ENCODE results near the gene ZNF844. TPM values are rescaled to one million over a fixed set of nuclear protein-coding genes. Genes with fewer than 3 reads are reported as not detected.
"Not testable (repeated sequence)": the region's sequence is repeated elsewhere in the genome, so short reads cannot be mapped to it uniquely, and the experiment has no call there.

ZNF844 gene
- total and polyA plus RNA-seq, 2 experiments from 2014 or later: 1.7 to 4.2 TPM

GRCh38 chr19:12093777-12094176, 29.2 kb downstream of the ZNF844 start:
- Histone ChIP-seq H3K27me3 (replicated peaks; ENCODE audit: insufficient read depth) (no peaks in the 10 kb centered on the region), H3K36me3 (ENCODE audit: low read depth) (no peaks in the 10 kb centered on the region), H3K4me1 (ENCODE audit: insufficient read depth) (peaks cover 5% of the 10 kb centered on the region; the same call in 1 of the 2 replicates), H3K9me2 (ENCODE audit: insufficient read depth) (no peaks in the 10 kb centered on the region), H3F3A (ENCODE audit: insufficient read depth) (peaks cover 9% of the 10 kb centered on the region; the same call in 1 of the 2 replicates), H3K79me2 (ENCODE audit: insufficient read depth) (peaks cover 51% of the 10 kb centered on the region), H2AFZ (no peak overlapping the region), H3K27ac (no peak overlapping the region), H3K4me2 (ENCODE audit: unreplicated experiment) (no peak overlapping the region), H3K9ac (no peak overlapping the region), H3K4me3 (no peak overlapping the region), H3K9me3 (ENCODE audit: low read depth) (no peaks in the 10 kb centered on the region), H4K20me1 (ENCODE audit: insufficient read depth) (no peaks in the 10 kb centered on the region)
- in situ Hi-C loops (cut with MboI): no loop called here
- no peak for DNase-seq
- no peak for TF ChIP-seq EZH2phosphoT487 (IDR thresholded peaks at IDR 0.05; ENCODE audit: insufficient read depth, low read depth)
- TF ChIP-seq EZH2 (IDR thresholded peaks at IDR 0.05; ENCODE audit: insufficient read depth, poor library complexity, severe bottlenecking): no peak
- WGBS, 2 experiments (ENCODE audit: low coverage in 1 of 2, low lambda C conversion rate in 2 of 2, missing lambda C conversion rate in 2 of 2): 88 to 90% methylated on average over 3 of the region's 3 CpGs

DNA sequence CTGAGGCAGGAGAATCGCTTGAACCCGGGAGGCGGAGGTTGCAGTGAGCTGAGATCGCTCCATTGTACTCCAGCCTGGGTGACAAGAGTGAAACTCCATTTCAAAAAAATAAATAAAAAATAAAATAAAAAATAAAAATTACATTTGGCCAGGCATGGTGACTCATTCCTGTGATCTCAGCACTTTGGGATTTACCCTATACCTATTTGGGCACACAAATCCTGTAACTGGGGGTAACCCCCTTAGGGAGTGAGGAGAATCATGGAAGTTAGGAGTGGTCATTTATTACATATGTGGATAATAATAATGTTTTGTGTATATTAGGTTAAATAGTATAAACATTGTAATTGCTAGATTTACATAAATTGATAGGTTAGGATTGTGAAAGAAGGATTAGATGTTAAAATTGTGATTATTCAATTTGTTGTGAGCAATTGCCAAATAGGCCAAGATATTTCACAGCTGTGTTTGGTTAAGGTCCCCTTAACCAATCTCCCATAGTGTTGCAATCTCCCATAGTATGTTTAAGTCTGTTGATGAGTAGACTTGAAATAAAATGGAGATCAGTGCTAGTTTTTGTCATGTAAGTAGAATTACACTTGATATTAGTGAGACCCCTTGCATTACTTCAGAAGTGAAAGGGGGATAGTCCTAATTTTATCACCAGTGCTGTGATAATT, 30.7 kb downstream of the ZNF844 start:
- no peak overlapping the region for H2AFZ ChIP-seq
- H3K4me1 ChIP-seq (ENCODE audit: insufficient read depth): peaks cover 5% of the 10 kb centered on the region; the same call in 1 of the 2 replicates
- in situ Hi-C loops (cut with MboI): no loop called here
- H3K36me3 ChIP-seq (ENCODE audit: low read depth): no peaks in the 10 kb centered on the region
- peaks cover 9% of the 10 kb centered on the region; the same call in 1 of the 2 replicates for H3F3A ChIP-seq (ENCODE audit: insufficient read depth)
- H4K20me1 ChIP-seq (ENCODE audit: insufficient read depth): no peaks in the 10 kb centered on the region
- WGBS, 2 experiments (ENCODE audit: low coverage in 1 of 2, low lambda C conversion rate in 2 of 2, missing lambda C conversion rate in 2 of 2): 97 to 98% methylated on average over 4 of the region's 4 CpGs
- no peak overlapping the region for H3K4me2 ChIP-seq (ENCODE audit: unreplicated experiment)
- no peak overlapping the region for H3K4me3 ChIP-seq
- H3K79me2 ChIP-seq (ENCODE audit: insufficient read depth): peaks cover 61% of the 10 kb centered on the region
- H3K9me2 ChIP-seq (ENCODE audit: insufficient read depth): no peaks in the 10 kb centered on the region
- peak; percentile 65 for DNase-seq
- H3K27me3 ChIP-seq (replicated peaks; ENCODE audit: insufficient read depth): no peaks in the 10 kb centered on the region
- TF ChIP-seq EZH2phosphoT487 (IDR thresholded peaks at IDR 0.05; ENCODE audit: insufficient read depth, low read depth): no peak
- TF ChIP-seq EZH2 (IDR thresholded peaks at IDR 0.05; ENCODE audit: insufficient read depth, poor library complexity, severe bottlenecking): no peak
- 0 out of 2 replicates have a peak overlapping the region, but pooled peaks have one; percentile 2 for H3K27ac ChIP-seq
- no peaks in the 10 kb centered on the region for H3K9me3 ChIP-seq (ENCODE audit: low read depth)
- no peak overlapping the region for H3K9ac ChIP-seq

GRCh38 chr19:12098040-12098439, 33.5 kb downstream of the ZNF844 start:
- H3K4me1 ChIP-seq (ENCODE audit: insufficient read depth): peaks cover 5% of the 10 kb centered on the region; the same call in 1 of the 2 replicates
- no peak overlapping the region for H2AFZ ChIP-seq
- no peaks in the 10 kb centered on the region for H3K27me3 ChIP-seq (replicated peaks; ENCODE audit: insufficient read depth)
- 93 to 94% methylated on average over 9 of the region's 9 CpGs for WGBS, 2 experiments (ENCODE audit: low coverage in 1 of 2, low lambda C conversion rate in 2 of 2, missing lambda C conversion rate in 2 of 2)
- in situ Hi-C loops (cut with MboI): no loop called here
- H3K4me3 ChIP-seq: no peak overlapping the region
- peaks cover 59% of the 10 kb centered on the region for H3K79me2 ChIP-seq (ENCODE audit: insufficient read depth)
- H3K9ac ChIP-seq: no peak overlapping the region
- no peaks in the 10 kb centered on the region for H4K20me1 ChIP-seq (ENCODE audit: insufficient read depth)
- 0 out of 2 replicates have a peak, but pooled peaks cover 9% of the 10 kb centered on the region for H3F3A ChIP-seq (ENCODE audit: insufficient read depth)
- no peak for TF ChIP-seq EZH2phosphoT487 (IDR thresholded peaks at IDR 0.05; ENCODE audit: insufficient read depth, low read depth)
- no peak for TF ChIP-seq EZH2 (IDR thresholded peaks at IDR 0.05; ENCODE audit: insufficient read depth, poor library complexity, severe bottlenecking)
- no peak overlapping the region for H3K27ac ChIP-seq
- no peaks in the 10 kb centered on the region for H3K9me2 ChIP-seq (ENCODE audit: insufficient read depth)
- H3K4me2 ChIP-seq (ENCODE audit: unreplicated experiment): no peak overlapping the region
- DNase-seq: no peak
- no peaks in the 10 kb centered on the region for H3K36me3 ChIP-seq (ENCODE audit: low read depth)
- no peaks in the 10 kb centered on the region for H3K9me3 ChIP-seq (ENCODE audit: low read depth)

- H3K4me2 ChIP-seq (ENCODE audit: unreplicated experiment); H3K9me3 ChIP-seq (ENCODE audit: low read depth); H3K4me1 ChIP-seq (ENCODE audit: insufficient read depth); H3K4me3 ChIP-seq; H2AFZ ChIP-seq; in situ Hi-C loops (cut with MboI); H4K20me1 ChIP-seq (ENCODE audit: insufficient read depth); H3K9me2 ChIP-seq (ENCODE audit: insufficient read depth); H3F3A ChIP-seq (ENCODE audit: insufficient read depth); H3K9ac ChIP-seq; H3K36me3 ChIP-seq (ENCODE audit: low read depth); H3K27ac ChIP-seq; H3K27me3 ChIP-seq (replicated peaks; ENCODE audit: insufficient read depth); DNase-seq: not testable (repeated sequence)
- 99% methylated on average over 4 of the region's 4 CpGs for WGBS, 2 experiments (ENCODE audit: low coverage in 1 of 2, low lambda C conversion rate in 2 of 2, missing lambda C conversion rate in 2 of 2)
- peaks cover 33% of the 10 kb centered on the region for H3K79me2 ChIP-seq (ENCODE audit: insufficient read depth)
These were observed 39.4 kb downstream of the ZNF844 start for GRCh38 chr19:12103909-12104308.

Data from GM23248 (cell line).